Endothelial cell of umbilical vein (primary cell): Measurements from ENCODE around the gene SNIP1. TPM values are rescaled to one million over a fixed set of nuclear protein-coding genes. Genes with fewer than 3 reads are reported as not detected.

ENCODE experiments used
- BruUV-seq: library from RNA; stranded (reverse); fragments of 400-500 nt; replicated peaks from 2 replicates; lab custom pipeline; 2021; lab: Mats Ljungman, UMichigan
- CTCF ChIA-PET: fragments of 300-600, 350-600 bp; sonication (Branson Sonifier 250); formaldehyde crosslinking; loops from one replicate; lab custom pipeline; 2021; ENCODE audit warnings: antibody characterized with exemption, inconsistent platforms; lab: Charles Lee
- POLR2A ChIA-PET: fragments of 300-600, 350-600 bp; sonication (Branson Sonifier 250); formaldehyde crosslinking; loops from one replicate; lab custom pipeline; 2021; ENCODE audit warnings: antibody characterized with exemption, inconsistent platforms; lab: Charles Lee
- DNase-seq: peaks from one replicate; pipeline ENCODE4 v3.0.0-alpha.2; 2011; ENCODE audit warnings: low read depth, low spot score
- FAIRE-seq: peaks from 2 replicates; lab custom pipeline; 2011; peaks lifted over from hg19 to GRCh38; lab: Jason Lieb, UNC
- H2AFZ ChIP-seq: 2 replicates; pipeline ENCODE4 v1.6.0; 2012; ENCODE audit warnings: low read depth, low read length, control low read depth, inconsistent platforms
- H3K27ac ChIP-seq: 2 replicates; pipeline ENCODE4 v1.5.1; 2011; ENCODE audit warnings: low read depth, mild to moderate bottlenecking, control low read depth, low read length, moderate library complexity; ENCODE audit not compliant: insufficient read depth
- H3K27me3 ChIP-seq, 2 experiments: 2 replicates each; pipeline versions ENCODE4 v1.6.0 to v1.6.1; 2011; ENCODE audit warnings: low read length in 2 of 2, mixed read lengths in 1 of 2; ENCODE audit not compliant: control insufficient read depth in 2 of 2, insufficient read depth in 2 of 2
- H3K36me3 ChIP-seq, 2 experiments: 2 replicates in 1 of 2; 3 replicates in 1 of 2; pipeline ENCODE4 v1.5.1; 2011; ENCODE audit warnings: low read length in 2 of 2, mild to moderate bottlenecking in 1 of 2, moderate library complexity in 1 of 2; ENCODE audit not compliant: control insufficient read depth in 2 of 2, insufficient read depth in 2 of 2; ENCODE audit errors: extremely low read depth in 1 of 2
- H3K4me1 ChIP-seq: 3 replicates; pipeline ENCODE4 v1.5.1; 2011; ENCODE audit warnings: mild to moderate bottlenecking, low read length; ENCODE audit not compliant: control insufficient read depth, insufficient read depth; ENCODE audit errors: extremely low read depth
- H3K4me2 ChIP-seq: 2 replicates; pipeline ENCODE4 v1.6.1; 2011; ENCODE audit warnings: low read length, control low read depth, mixed read lengths; ENCODE audit not compliant: insufficient read depth
- H3K4me3 ChIP-seq, 3 experiments: fragments of 200-600 bp in 1 of 3; sonication (generic), shearing (Covaris generic) in 1 of 3; replicated peaks in 1 of 3; 2 replicates each; pipeline ENCODE4 v1.5.1; 2011 to 2016; ENCODE audit warnings: control low read depth in 3 of 3, low read length in 3 of 3, mild to moderate bottlenecking in 2 of 3, inconsistent platforms in 1 of 3, low read depth in 1 of 3, moderate library complexity in 1 of 3; ENCODE audit not compliant: insufficient read depth in 1 of 3
- H3K79me2 ChIP-seq: 2 replicates; pipeline ENCODE4 v1.6.0; 2012; ENCODE audit warnings: low read length, inconsistent platforms; ENCODE audit not compliant: control insufficient read depth, insufficient read depth
- H3K9ac ChIP-seq: replicated peaks from 2 replicates; pipeline ENCODE3; 2011; ENCODE audit warnings: low read length, control low read depth; ENCODE audit not compliant: insufficient read depth; ENCODE audit errors: extremely low read depth
- H3K9me1 ChIP-seq: replicated peaks from 3 replicates; pipeline ENCODE4 v1.6.0; 2011; ENCODE audit warnings: mild to moderate bottlenecking, low read length; ENCODE audit not compliant: control insufficient read depth, insufficient read depth; ENCODE audit errors: extremely low read depth
- H3K9me3 ChIP-seq: replicated peaks from 2 replicates; pipeline ENCODE4 v1.5.1; 2012; ENCODE audit warnings: low read length, inconsistent platforms; ENCODE audit not compliant: control insufficient read depth, insufficient read depth
- H4K20me1 ChIP-seq: replicated peaks from 2 replicates; pipeline ENCODE3; 2011; ENCODE audit warnings: mild to moderate bottlenecking, low read length; ENCODE audit not compliant: control insufficient read depth, insufficient read depth; ENCODE audit errors: extremely low read depth
- CTCF ChIP-seq, 2 donors: IDR thresholded peaks; 1 replicate in 1 of 2; 2 replicates in 1 of 2; pipeline ENCODE4 v1.5.1; 2011; ENCODE audit warnings: low read length in 2 of 2, mild to moderate bottlenecking in 2 of 2, moderate library complexity in 2 of 2, control low read depth in 1 of 2, inconsistent platforms in 1 of 2, low read depth in 1 of 2; ENCODE audit not compliant: insufficient read depth in 1 of 2; ENCODE audit errors: extremely low read depth in 1 of 2
- EZH2 ChIP-seq: IDR thresholded peaks from 2 replicates; pipeline ENCODE4 v1.6.1; 2012; ENCODE audit warnings: borderline replicate concordance, low read depth, mild to moderate bottlenecking, moderate library complexity, low read length, inconsistent platforms; ENCODE audit not compliant: severe bottlenecking
- GATA2 ChIP-seq: IDR thresholded peaks from 2 replicates; pipeline ENCODE4 v1.7.0; 2011; ENCODE audit warnings: low read depth, mild to moderate bottlenecking, moderate library complexity, mixed read lengths, low read length; ENCODE audit not compliant: insufficient read length, insufficient read depth
- MAX ChIP-seq: IDR thresholded peaks from 2 replicates; pipeline ENCODE4 v1.6.1; 2011; ENCODE audit not compliant: insufficient read depth, insufficient read length
- POLR2AphosphoS5 ChIP-seq: IDR thresholded peaks from 2 replicates; pipeline ENCODE4 v1.6.1; 2012; ENCODE audit warnings: low read depth, mild to moderate bottlenecking, control low read depth, low read length, moderate library complexity; ENCODE audit not compliant: insufficient read depth
- dilution Hi-C: fragments of 300-500 bp; cut with MboI; formaldehyde crosslinking; loops from one replicate; pipeline ENCODE4 v1.15.0; 2019; ENCODE audit warnings: low sequenced_read_pairs; ENCODE audit not compliant: extremely low pct_ligation_motif_present
- intact Hi-C: fragments of 100-400 bp; cut with micrococcal nuclease; formaldehyde crosslinking; loops from one replicate; pipeline ENCODE4 v1.10.0; 2022
- polyA plus RNA-seq, 4 experiments: library from polyadenylated mRNA; depleted of rRNA in 3 of 4; stranded (reverse) in 3 of 4; unstranded in 1 of 4; fragments of >200 nt; gene quantifications; 2 replicates each; pipeline versions ENCODE4 v1.2.1 to v1.2.3, GENCODE V29; 2011 to 2012; ENCODE audit warnings: missing spikeins in 1 of 4
- total RNA-seq: library from RNA; stranded (reverse); gene quantifications from 2 replicates; pipeline ENCODE4 v1.2.3, GENCODE V29; 2021

SNIP1 gene
- total and polyA plus RNA-seq, 2 donors (not counting 3 experiments of a cell fraction or from before 2014, with no cell fraction given): 3.7 to 18.4 TPM

- Histone ChIP-seq H2AFZ (no peak overlapping the region), H3K27me3 (peaks cover 8 to 24% of the 10 kb centered on the region in 2 experiments), H3K4me2 (no peak overlapping the region), H3K79me2 (no peaks in the 10 kb centered on the region), H3K9me1 (no peaks in the 10 kb centered on the region), H3K9ac (no peak overlapping the region), H3K36me3 (no peaks in the 10 kb centered on the region), H3K9me3 (no peaks in the 10 kb centered on the region), H3K4me3 (no peak overlapping the region), H3K4me1 (no peaks in the 10 kb centered on the region), H3K27ac (no peak overlapping the region), H4K20me1 (no peaks in the 10 kb centered on the region)
- intact Hi-C loops (loop anchor here (1.0 kb wide), 3 partner anchors 24 to 256 kb away; partner anchors contain the start of gene MTF1), dilution Hi-C loops (no loop called here)
- TF ChIP-seq GATA2 (no peak), CTCF (IDR thresholded peaks at IDR 0.05; ENCODE audit: extremely low read depth in 1 of 2, insufficient read depth in 1 of 2, low read depth in 1 of 2, low read length in 2 of 2) (peak; percentile 67), EZH2 (no peak), POLR2AphosphoS5 (no peak), MAX (no peak)
- POLR2A ChIA-PET: interaction anchor here (0.7 kb wide), 2 partner anchors 82 to 102 kb away, joined by 4 to 5 read pairs; no protein-coding TSS in a partner anchor
- BruUV-seq: no TSS peak
- FAIRE-seq: peak; percentile 52
- CTCF ChIA-PET: interaction anchor here (0.6 to 4.5 kb wide), 26 partner anchors 9 to 1232 kb away, joined by 3 to 69 read pairs (median 4); partner anchors contain the start of genes C1orf122, DNALI1, MEAF6 and YRDC
- DNase-seq: peak; percentile 20
These were observed 48.9 kb upstream of the SNIP1 start for GRCh38 chr1:37602750-37603694.
